Loucy (cell line): ENCODE results near the gene PHTF1.

Experiments
- EZH2phosphoT487 ChIP-seq: fragments of 200-600 bp; IDR thresholded peaks from 2 replicates; pipeline ENCODE4 v1.6.1; 2018; ENCODE audit warnings: antibody characterized with exemption, mild to moderate bottlenecking, moderate library complexity, borderline replicate concordance
- TF ChIP-seq, protein P1 (sequence below): fragments of 200-600 bp; sonication (generic); conservative IDR thresholded peaks from 2 replicates; pipeline ENCODE4 v1.5.1; 2014; ENCODE audit warnings: mild to moderate bottlenecking, antibody characterized with exemption, low read length

DNA sequence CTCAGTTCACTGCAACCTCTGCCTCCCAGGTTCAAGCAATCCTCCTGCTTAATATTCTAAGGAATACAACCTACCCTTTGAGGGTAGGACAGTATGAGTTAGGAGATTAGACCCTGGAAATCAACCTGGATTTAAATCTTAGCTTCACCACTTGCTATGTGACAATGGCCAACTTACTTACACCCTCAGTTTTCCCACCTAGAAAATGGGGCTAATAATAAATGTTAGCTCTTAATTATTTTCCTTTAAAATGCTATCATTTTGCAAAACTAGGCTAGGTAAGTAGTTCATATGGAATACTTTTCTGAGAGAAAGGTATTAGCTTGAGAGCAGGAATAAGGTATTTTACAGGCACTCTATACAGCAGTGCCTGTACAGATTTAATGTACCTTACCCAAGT, 110.8 kb downstream of the PHTF1 start:
- TF ChIP-seq EZH2phosphoT487 = no peak
- TF ChIP-seq, protein P1, sequence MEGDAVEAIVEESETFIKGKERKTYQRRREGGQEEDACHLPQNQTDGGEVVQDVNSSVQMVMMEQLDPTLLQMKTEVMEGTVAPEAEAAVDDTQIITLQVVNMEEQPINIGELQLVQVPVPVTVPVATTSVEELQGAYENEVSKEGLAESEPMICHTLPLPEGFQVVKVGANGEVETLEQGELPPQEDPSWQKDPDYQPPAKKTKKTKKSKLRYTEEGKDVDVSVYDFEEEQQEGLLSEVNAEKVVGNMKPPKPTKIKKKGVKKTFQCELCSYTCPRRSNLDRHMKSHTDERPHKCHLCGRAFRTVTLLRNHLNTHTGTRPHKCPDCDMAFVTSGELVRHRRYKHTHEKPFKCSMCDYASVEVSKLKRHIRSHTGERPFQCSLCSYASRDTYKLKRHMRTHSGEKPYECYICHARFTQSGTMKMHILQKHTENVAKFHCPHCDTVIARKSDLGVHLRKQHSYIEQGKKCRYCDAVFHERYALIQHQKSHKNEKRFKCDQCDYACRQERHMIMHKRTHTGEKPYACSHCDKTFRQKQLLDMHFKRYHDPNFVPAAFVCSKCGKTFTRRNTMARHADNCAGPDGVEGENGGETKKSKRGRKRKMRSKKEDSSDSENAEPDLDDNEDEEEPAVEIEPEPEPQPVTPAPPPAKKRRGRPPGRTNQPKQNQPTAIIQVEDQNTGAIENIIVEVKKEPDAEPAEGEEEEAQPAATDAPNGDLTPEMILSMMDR = no peak
